ENCODE data around the gene ESAM. TPM values are rescaled to one million over a fixed set of nuclear protein-coding genes. Genes with fewer than 3 reads are reported as not detected.

ESAM gene
- total RNA-seq, 1 donor from 2014 or later = 1.6 TPM

DNA sequence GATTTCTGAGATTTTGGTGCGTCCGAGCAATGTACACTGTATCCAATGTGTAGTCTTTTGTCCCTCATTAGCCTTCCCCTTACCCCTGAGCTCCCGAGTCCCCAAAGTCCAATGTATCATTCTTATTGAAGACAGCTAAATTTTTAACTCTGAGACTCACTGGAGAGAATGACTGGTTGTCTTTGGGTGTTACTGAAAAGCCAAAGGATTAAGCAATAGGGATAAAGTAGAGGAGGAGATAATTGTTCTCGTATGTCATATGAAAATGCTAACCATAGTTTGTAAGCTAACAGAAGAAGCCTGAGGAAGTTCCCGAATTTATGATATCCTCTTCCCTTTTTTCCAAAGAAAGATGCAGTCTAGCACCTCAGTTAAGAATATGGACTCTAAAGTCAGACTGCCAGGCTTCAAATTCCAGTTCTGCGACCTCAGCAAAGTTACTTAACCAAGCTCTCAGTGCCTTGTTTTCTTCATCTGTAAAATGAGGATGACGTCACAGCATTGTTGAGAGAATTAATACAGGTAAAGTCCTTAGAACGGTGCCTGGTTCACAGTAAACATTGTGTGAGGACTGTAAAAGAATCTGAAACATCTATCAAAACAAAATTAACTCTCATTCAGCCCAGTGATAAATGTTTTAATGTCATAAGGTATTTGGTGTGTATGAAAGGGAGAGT is 39.7 kb upstream of the ESAM start:
- DNase-seq (ENCODE audit: low spot score, unreplicated experiment) = no peak
- H3K27me3 Mint-ChIP-seq = no peaks in the 10 kb centered on the region
- H3K4me1 Mint-ChIP-seq (ENCODE audit: low read depth) = peaks cover 13% of the 10 kb centered on the region
- peaks cover 4% of the 10 kb centered on the region for H3K36me3 Mint-ChIP-seq (ENCODE audit: insufficient read depth)
- no peak overlapping the region for H3K27ac Mint-ChIP-seq
- peak overlapping the region; percentile 56 for H3K4me3 Mint-ChIP-seq (ENCODE audit: low read depth)
- TF ChIP-seq, protein P1, sequence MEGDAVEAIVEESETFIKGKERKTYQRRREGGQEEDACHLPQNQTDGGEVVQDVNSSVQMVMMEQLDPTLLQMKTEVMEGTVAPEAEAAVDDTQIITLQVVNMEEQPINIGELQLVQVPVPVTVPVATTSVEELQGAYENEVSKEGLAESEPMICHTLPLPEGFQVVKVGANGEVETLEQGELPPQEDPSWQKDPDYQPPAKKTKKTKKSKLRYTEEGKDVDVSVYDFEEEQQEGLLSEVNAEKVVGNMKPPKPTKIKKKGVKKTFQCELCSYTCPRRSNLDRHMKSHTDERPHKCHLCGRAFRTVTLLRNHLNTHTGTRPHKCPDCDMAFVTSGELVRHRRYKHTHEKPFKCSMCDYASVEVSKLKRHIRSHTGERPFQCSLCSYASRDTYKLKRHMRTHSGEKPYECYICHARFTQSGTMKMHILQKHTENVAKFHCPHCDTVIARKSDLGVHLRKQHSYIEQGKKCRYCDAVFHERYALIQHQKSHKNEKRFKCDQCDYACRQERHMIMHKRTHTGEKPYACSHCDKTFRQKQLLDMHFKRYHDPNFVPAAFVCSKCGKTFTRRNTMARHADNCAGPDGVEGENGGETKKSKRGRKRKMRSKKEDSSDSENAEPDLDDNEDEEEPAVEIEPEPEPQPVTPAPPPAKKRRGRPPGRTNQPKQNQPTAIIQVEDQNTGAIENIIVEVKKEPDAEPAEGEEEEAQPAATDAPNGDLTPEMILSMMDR (IDR thresholded peaks at IDR 0.05; ENCODE audit: unreplicated experiment) = no peak
- H3K9me3 Mint-ChIP-seq (ENCODE audit: low read depth) = no peaks in the 10 kb centered on the region

DNA sequence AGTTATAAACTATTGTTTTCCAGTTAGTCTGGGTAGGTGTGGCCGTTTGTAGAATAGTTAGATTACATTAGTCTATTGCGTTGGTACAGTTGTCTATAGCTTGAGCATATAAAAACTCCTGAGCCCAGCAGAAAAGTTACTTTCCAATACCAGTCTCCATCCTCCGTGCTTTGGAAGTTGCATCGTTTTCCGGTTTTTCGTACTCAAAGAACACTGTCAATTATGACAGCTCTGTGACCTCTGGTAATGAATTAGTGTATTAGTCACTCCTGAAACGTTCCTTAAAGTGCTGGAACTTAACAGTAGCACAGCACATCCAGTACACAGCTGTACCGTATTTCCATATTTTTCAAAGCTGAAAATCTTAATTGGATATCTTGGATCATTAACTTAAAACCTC is 38.9 kb upstream of the ESAM start:
- Mint-ChIP-seq H3K36me3 (ENCODE audit: insufficient read depth) (peaks cover 4% of the 10 kb centered on the region), H3K27me3 (no peaks in the 10 kb centered on the region), H3K4me3 (ENCODE audit: low read depth) (peak overlapping the region; percentile 88), H3K4me1 (ENCODE audit: low read depth) (peaks cover 13% of the 10 kb centered on the region), H3K27ac (peak overlapping the region; percentile 97), H3K9me3 (ENCODE audit: low read depth) (no peaks in the 10 kb centered on the region)
- TF ChIP-seq, protein P1 (IDR thresholded peaks at IDR 0.05; ENCODE audit: unreplicated experiment) = no peak
- no peak for DNase-seq (ENCODE audit: low spot score, unreplicated experiment)

DNA sequence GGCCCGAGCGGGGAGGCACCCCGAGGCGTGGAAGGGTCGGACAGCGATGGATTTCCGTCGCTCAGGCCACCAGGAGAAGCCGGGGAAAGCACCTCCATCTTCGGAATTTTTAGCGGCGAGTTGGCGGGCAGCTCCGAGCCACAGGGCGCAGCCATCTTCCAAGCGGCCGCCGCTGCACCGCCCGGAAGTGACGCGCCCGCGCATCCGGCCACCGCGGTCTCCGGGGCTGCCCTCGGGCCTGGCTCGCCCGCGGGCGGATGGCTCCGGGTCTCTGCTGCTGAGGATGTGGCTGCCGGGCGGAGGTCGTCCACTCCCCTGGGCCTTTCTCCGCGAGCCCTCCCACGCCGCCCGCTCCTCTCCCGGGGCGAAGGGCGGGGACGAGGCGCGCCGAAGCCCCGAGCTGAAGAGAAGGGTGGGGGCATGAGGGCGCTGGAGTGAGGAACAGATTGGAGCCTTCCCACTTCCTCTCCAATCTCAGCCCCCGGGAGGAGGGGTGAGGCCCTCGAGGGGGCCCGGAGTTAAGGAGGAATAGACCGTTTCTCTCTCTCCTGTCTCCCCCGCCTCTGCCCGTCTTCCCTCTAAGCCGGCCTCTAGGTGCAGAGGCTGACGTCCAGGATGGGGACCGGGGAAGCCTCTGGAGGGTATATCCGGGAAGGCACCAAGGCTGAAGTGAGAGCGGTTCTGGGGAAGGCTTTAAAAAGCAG is 38.3 kb upstream of the ESAM start, which contains the start of gene MSANTD2:
MSANTD2 (minus strand) TSS at position 181 of the 704 bp plus-strand sequence; CDS start at position 155, 26 bp downstream.
- peak within 1 kb of the TSS; percentile 97 for H3K27ac Mint-ChIP-seq
- H3K4me1 Mint-ChIP-seq (ENCODE audit: low read depth) = peaks cover 13% of the 10 kb centered on the region
- TF ChIP-seq, protein P1 (IDR thresholded peaks at IDR 0.05; ENCODE audit: unreplicated experiment) = no peak
- H3K9me3 Mint-ChIP-seq (ENCODE audit: low read depth) = no peaks in the 10 kb centered on the region
- DNase-seq (ENCODE audit: low spot score, unreplicated experiment) = peak; percentile 67
- H3K4me3 Mint-ChIP-seq (ENCODE audit: low read depth) = peak within 1 kb of the TSS; percentile 88
- H3K27me3 Mint-ChIP-seq = no peaks in the 10 kb centered on the region
- H3K36me3 Mint-ChIP-seq (ENCODE audit: insufficient read depth) = no peaks in the 10 kb centered on the region

DNA sequence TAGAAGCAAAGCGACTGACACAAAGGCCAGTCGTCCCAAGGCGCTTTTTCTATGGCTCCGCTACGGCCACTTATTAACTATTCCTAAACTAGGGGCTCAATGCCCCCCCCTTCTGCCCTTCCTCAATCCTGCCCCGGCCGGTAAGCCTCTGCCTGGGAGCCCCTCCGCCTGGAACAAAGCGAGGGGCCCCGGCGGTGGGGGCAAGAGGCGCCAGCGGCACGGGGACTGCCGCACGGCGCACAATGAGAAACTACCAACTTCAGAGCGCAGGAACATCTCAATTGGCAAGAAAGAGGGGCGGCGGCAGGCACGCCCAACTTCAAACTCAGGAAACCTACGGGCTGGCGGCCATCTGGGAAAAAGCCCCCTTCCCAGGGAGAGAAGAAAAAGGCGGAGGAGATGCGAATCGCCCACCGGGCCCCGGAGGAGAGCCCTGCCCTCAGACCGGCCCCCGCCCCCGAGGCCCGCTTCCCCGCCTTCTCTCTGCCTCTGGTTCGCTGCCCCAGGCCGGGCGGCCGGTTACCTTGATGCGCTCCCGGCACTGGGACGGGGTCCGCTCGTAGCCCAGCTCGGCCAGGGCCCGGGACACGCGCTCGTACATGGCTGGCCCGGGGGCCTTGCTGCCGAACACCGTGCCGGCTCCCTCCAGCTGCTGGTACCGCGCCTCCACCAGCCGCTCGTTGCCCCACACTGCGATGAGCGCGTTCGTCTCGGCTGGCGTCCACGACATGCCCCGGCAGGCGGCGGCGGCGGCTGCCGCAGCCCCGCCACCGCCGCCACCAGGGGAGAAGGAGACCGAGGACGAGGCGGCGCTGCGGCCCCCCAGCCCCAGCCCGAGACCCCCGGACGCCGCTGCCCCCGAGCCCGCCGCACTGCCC is 37.5 kb upstream of the ESAM start:
- H3K27ac Mint-ChIP-seq = peak overlapping the region; percentile 96
- H3K4me3 Mint-ChIP-seq (ENCODE audit: low read depth) = peak overlapping the region; percentile 88
- H3K36me3 Mint-ChIP-seq (ENCODE audit: insufficient read depth) = no peaks in the 10 kb centered on the region
- TF ChIP-seq, protein P1 (IDR thresholded peaks at IDR 0.05; ENCODE audit: unreplicated experiment) = peak; percentile 19
- H3K4me1 Mint-ChIP-seq (ENCODE audit: low read depth) = peaks cover 13% of the 10 kb centered on the region
- no peaks in the 10 kb centered on the region for H3K9me3 Mint-ChIP-seq (ENCODE audit: low read depth)
- peak; percentile 34 for DNase-seq (ENCODE audit: low spot score, unreplicated experiment)
- no peaks in the 10 kb centered on the region for H3K27me3 Mint-ChIP-seq

DNA sequence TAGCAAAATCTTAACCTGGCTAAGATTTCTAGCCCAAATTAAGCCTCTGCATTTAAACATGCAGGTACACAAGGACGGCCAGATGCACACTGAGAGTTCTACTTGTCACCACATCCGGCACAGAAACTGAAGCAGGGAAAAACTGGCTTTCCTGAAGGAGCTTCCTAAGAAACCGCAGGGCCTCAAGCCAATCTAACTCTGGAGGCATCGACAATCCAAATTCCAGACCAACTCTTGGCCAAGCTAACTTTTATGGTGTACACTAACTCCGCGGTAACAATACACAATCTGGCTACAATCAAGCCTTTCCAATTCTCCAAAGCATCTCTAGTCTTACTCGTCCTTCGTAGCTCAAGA is 36.9 kb upstream of the ESAM start:
- TF ChIP-seq, protein P1 (IDR thresholded peaks at IDR 0.05; ENCODE audit: unreplicated experiment) = no peak
- peak overlapping the region; percentile 78 for H3K4me3 Mint-ChIP-seq (ENCODE audit: low read depth)
- no peak for DNase-seq (ENCODE audit: low spot score, unreplicated experiment)
- no peaks in the 10 kb centered on the region for H3K9me3 Mint-ChIP-seq (ENCODE audit: low read depth)
- peak overlapping the region; percentile 96 for H3K27ac Mint-ChIP-seq
- peaks cover 13% of the 10 kb centered on the region for H3K4me1 Mint-ChIP-seq (ENCODE audit: low read depth)
- no peaks in the 10 kb centered on the region for H3K27me3 Mint-ChIP-seq
- no peaks in the 10 kb centered on the region for H3K36me3 Mint-ChIP-seq (ENCODE audit: insufficient read depth)
